Measurements from ENCODE around the gene PARD3B.
A peak's percentile ranks its signal among the peaks of the same experiment; 100 is the strongest.

Gene PARD3B

GRCh38 chr2:204776781-204777559 lies 231.7 kb downstream of the PARD3B start:
- no peak for DNase-seq

GRCh38 chr2:204779771-204780170 lies 234.5 kb downstream of the PARD3B start:
- DNase-seq: no peak

- DNase-seq: no peak
Observed at GRCh38 chr2:204781941-204782340, 236.7 kb downstream of the PARD3B start.

- no peak for DNase-seq
Observed at GRCh38 chr2:204790076-204790475, 244.8 kb downstream of the PARD3B start.

GRCh38 chr2:204791230-204791629 lies 246.0 kb downstream of the PARD3B start:
- DNase-seq: no peak

GRCh38 chr2:204794624-204795023 lies 249.3 kb downstream of the PARD3B start:
- DNase-seq: no peak

- DNase-seq: no peak
Observed at GRCh38 chr2:204795156-204795555, 249.9 kb downstream of the PARD3B start.

GRCh38 chr2:204796581-204796980 lies 251.3 kb downstream of the PARD3B start:
- no peak for DNase-seq

- no peak for DNase-seq
Observed at GRCh38 chr2:204799791-204800190, 254.5 kb downstream of the PARD3B start.

GRCh38 chr2:204808494-204808893 lies 263.2 kb downstream of the PARD3B start:
- DNase-seq: no peak

GRCh38 chr2:204824751-204825453 lies 279.6 kb downstream of the PARD3B start:
- no peak for DNase-seq

- DNase-seq: no peak
Observed at GRCh38 chr2:204825681-204826080, 280.4 kb downstream of the PARD3B start.

GRCh38 chr2:204827701-204828590 lies 282.7 kb downstream of the PARD3B start:
- no peak for DNase-seq

- DNase-seq: no peak
Observed at GRCh38 chr2:204834716-204835384, 289.6 kb downstream of the PARD3B start.

- no peak for DNase-seq
Observed at GRCh38 chr2:204835786-204836185, 290.5 kb downstream of the PARD3B start.

GRCh38 chr2:204840504-204840903 lies 295.2 kb downstream of the PARD3B start:
- DNase-seq: no peak

GRCh38 chr2:204842068-204842467 lies 296.8 kb downstream of the PARD3B start:
- no peak for DNase-seq

GRCh38 chr2:204842661-204843485 lies 297.6 kb downstream of the PARD3B start:
- peak; percentile 26 for DNase-seq

GRCh38 chr2:204846471-204846870 lies 301.2 kb downstream of the PARD3B start:
- DNase-seq: no peak

GRCh38 chr2:204849892-204850291 lies 304.6 kb downstream of the PARD3B start:
- no peak for DNase-seq

- no peak for DNase-seq
Observed at GRCh38 chr2:204850581-204850980, 305.3 kb downstream of the PARD3B start.

- no peak for DNase-seq
Observed at GRCh38 chr2:204853905-204854304, 308.6 kb downstream of the PARD3B start.
